Muscle of leg (tissue), 11 donors: Measurements from ENCODE around the gene TBC1D2B. TPM values are rescaled to one million over a fixed set of nuclear protein-coding genes. Genes with fewer than 3 reads are reported as not detected.

Source experiments
- DNase-seq: peaks from one replicate; pipeline ENCODE4 v3.0.0; 2013
- H3K27ac ChIP-seq: one replicate; pipeline ENCODE4 v1.5.1; 2013; ENCODE audit warnings: mild to moderate bottlenecking, low read length, control low read depth
- H3K27me3 ChIP-seq: one replicate; pipeline ENCODE4 v1.6.1; 2013; ENCODE audit warnings: low read length; ENCODE audit not compliant: control insufficient read depth, insufficient read depth
- H3K36me3 ChIP-seq: one replicate; pipeline ENCODE4 v1.6.1; 2013; ENCODE audit warnings: low read length; ENCODE audit not compliant: control insufficient read depth, insufficient read depth
- H3K4me1 ChIP-seq: one replicate; pipeline ENCODE4 v1.6.1; 2013; ENCODE audit warnings: low read length; ENCODE audit not compliant: control insufficient read depth, insufficient read depth
- H3K4me3 ChIP-seq: one replicate; pipeline ENCODE4 v1.5.1; 2013; ENCODE audit warnings: low read length, control low read depth
- H3K9me3 ChIP-seq: replicated peaks from 2 replicates; pipeline ENCODE4 v1.6.1; 2013; ENCODE audit warnings: low read depth, low read length; ENCODE audit not compliant: control insufficient read depth
- WGBS: methylation state at CpG from one replicate; pipeline ENCODE4 v1.1.5; 2013; ENCODE audit warnings: missing lambda C conversion rate; ENCODE audit not compliant: insufficient coverage; 5-methylcytosine and 5-hydroxymethylcytosine counted together
- polyA plus RNA-seq, 8 donors: library from polyadenylated mRNA; unstranded; fragments of 120-200 nt; gene quantifications; one replicate each; pipeline versions ENCODE4 v1.2.1 to v1.2.3, GENCODE V29; 2013; ENCODE audit warnings: inconsistent platforms in 1 of 8, low replicate concordance in 1 of 8; ENCODE audit not compliant: insufficient read length in 8 of 8, insufficient read depth in 1 of 8
- total RNA-seq: library from RNA; stranded (reverse); fragments of 120-200 nt; gene quantifications from one replicate; pipeline ENCODE4 v1.2.4, GENCODE V29; 2013

TBC1D2B gene
- total and polyA plus RNA-seq, 9 donors: 21.5 to 38.4 (median 29.8) TPM

- Histone ChIP-seq H3K27ac (peak overlapping the region; percentile 85), H3K36me3 (peaks cover 18% of the 10 kb centered on the region), H3K9me3 (no peaks in the 10 kb centered on the region), H3K27me3 (no peaks in the 10 kb centered on the region), H3K4me3 (no peak overlapping the region), H3K4me1 (peaks cover 47% of the 10 kb centered on the region)
- WGBS: 18% methylated on average over 1 of the region's 5 CpGs
- peak; percentile 95 for DNase-seq
These were observed 28.9 kb downstream of the TBC1D2B start for GRCh38 chr15:78048628-78048920.

DNA sequence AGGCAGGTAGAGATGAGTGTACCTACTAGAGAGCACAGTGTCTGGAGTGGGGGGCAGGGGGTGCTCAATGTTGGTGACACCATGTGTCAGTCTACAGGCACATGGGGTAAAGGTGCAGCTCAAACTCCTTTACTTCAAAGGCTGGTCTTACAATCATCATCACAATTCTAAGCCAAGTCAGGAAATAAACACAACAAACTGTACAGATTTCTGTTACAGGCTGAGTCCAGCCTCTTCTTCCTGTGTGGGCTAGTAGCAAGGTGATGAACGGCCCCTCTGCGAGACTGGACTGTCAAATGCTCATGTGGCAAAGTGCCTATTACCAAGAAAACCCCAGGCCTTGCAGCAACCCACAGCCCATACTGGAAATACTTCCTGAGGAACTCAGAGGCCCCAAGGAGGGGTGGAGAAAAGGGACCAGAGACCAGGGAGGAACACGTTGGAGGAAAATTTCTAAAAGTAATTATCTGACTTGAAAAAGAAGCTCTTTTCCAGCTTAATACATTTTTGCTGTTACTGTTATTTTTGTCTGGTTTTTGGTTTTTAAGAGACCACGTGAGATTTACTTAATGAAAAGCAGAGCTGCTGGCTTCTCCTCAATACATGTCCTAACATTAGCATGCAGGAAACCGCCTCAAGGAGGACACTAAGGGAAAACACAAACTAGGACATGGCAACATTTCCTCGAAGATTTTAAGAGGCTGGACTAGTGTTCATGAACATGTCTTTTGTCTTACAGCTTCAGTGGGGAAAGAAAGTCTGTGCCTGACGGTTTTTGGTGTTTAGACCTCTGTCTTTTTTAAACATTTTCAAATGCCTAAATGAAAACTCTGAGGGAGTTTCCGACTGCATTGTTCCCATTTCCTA is 29.5 kb downstream of the TBC1D2B start:
- Histone ChIP-seq H3K27ac (peak overlapping the region; percentile 85), H3K36me3 (peaks cover 18% of the 10 kb centered on the region), H3K4me3 (no peak overlapping the region), H3K4me1 (peaks cover 45% of the 10 kb centered on the region), H3K9me3 (no peaks in the 10 kb centered on the region), H3K27me3 (no peaks in the 10 kb centered on the region)
- DNase-seq: peak; percentile 99
- WGBS: 17% methylated on average over 1 of the region's 8 CpGs

GRCh38 chr15:78046796-78047341 is 30.6 kb downstream of the TBC1D2B start:
- H3K4me1 ChIP-seq: peaks cover 36% of the 10 kb centered on the region

DNA sequence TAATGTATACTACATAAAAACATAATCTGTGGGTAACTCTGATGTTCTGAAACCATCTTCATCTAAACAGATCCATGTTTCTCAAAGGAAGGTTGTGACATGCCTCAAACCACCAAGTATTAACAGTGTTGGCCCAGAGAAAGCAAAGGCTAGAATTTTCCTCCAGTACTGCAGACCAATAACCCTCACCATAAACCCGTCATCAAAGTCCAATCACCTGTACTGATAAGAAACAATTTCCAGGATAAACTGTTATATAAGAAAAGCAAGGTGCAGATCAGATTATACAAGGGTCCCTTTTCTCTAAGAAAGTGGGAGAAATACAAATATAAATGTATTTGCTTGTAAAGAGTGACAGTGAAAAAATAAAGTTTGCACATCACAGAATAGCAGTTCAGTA is 32.3 kb downstream of the TBC1D2B start:
- Histone ChIP-seq H3K36me3 (peaks cover 22% of the 10 kb centered on the region), H3K9me3 (no peaks in the 10 kb centered on the region), H3K27ac (peak overlapping the region; percentile 40), H3K27me3 (no peaks in the 10 kb centered on the region), H3K4me3 (no peak overlapping the region), H3K4me1 (peaks cover 32% of the 10 kb centered on the region)
- WGBS: no CpG with 5 or more reads among the region's 1 CpG
- no peak for DNase-seq

More at GRCh38 chr15:78046796-78047341, 30.6 kb downstream of the TBC1D2B start:
- 77% methylated on average over 2 of the region's 5 CpGs for WGBS
- no peak for DNase-seq
- no peaks in the 10 kb centered on the region for H3K27me3 ChIP-seq
- no peaks in the 10 kb centered on the region for H3K9me3 ChIP-seq
- H3K36me3 ChIP-seq: peaks cover 21% of the 10 kb centered on the region
- H3K27ac ChIP-seq: peak overlapping the region; percentile 85
- H3K4me3 ChIP-seq: no peak overlapping the region

- H3K4me1 ChIP-seq: peaks cover 26% of the 10 kb centered on the region
- DNase-seq: peak; percentile 57
- peaks cover 26% of the 10 kb centered on the region for H3K36me3 ChIP-seq
- H3K27ac ChIP-seq: peak overlapping the region; percentile 15
- 80% methylated on average over 1 of the region's 5 CpGs for whole genome bisulfite sequencing
- H3K9me3 ChIP-seq: no peaks in the 10 kb centered on the region
- no peaks in the 10 kb centered on the region for H3K27me3 ChIP-seq
- H3K4me3 ChIP-seq: no peak overlapping the region
These were observed 32.9 kb downstream of the TBC1D2B start for GRCh38 chr15:78044407-78045155.

DNA sequence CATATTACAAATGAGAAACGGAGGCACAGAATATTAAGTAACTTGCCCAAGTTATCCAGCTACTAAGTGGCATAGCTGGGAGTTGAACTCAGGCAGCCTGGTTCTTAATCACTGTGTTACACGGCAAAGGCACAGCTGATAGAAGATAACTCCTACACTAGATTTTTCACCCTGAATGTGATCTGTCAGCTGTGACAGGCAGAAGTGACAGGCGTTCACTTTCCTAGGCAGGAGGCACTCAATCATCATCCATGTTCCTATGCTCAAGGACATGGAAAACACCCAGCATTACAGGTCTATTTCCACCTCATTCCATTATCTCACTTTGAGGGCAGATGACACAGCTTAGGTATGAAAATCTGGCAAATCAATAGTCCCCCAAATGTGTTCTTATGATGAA is 35.6 kb downstream of the TBC1D2B start:
- peaks cover 32% of the 10 kb centered on the region for H3K36me3 ChIP-seq
- H3K27ac ChIP-seq: no peak overlapping the region
- no peaks in the 10 kb centered on the region for H3K27me3 ChIP-seq
- DNase-seq: no peak
- no peak overlapping the region for H3K4me3 ChIP-seq
- peaks cover 19% of the 10 kb centered on the region for H3K4me1 ChIP-seq
- no peaks in the 10 kb centered on the region for H3K9me3 ChIP-seq
- WGBS: 73% methylated on average over 2 of the region's 3 CpGs

- Histone ChIP-seq H3K4me3 (no peak overlapping the region), H3K36me3 (peaks cover 41% of the 10 kb centered on the region), H3K27ac (no peak overlapping the region), H3K4me1 (peaks cover 24% of the 10 kb centered on the region), H3K9me3 (no peaks in the 10 kb centered on the region), H3K27me3 (no peaks in the 10 kb centered on the region)
- no CpG with 5 or more reads among the region's 1 CpG for WGBS
- DNase-seq: no peak
These were observed 36.8 kb downstream of the TBC1D2B start for GRCh38 chr15:78040653-78041244.

- H3K9me3 ChIP-seq: no peaks in the 10 kb centered on the region
- no peak overlapping the region for H3K27ac ChIP-seq
- H3K4me1 ChIP-seq: peaks cover 43% of the 10 kb centered on the region
- DNase-seq: no peak
- peaks cover 40% of the 10 kb centered on the region for H3K36me3 ChIP-seq
- 91% methylated on average over 4 of the region's 8 CpGs for WGBS
- H3K27me3 ChIP-seq: no peaks in the 10 kb centered on the region
- H3K4me3 ChIP-seq: no peak overlapping the region
These were observed 38.8 kb downstream of the TBC1D2B start for GRCh38 chr15:78038585-78039247.

- no peak for DNase-seq
- 54% methylated on average over 2 of the region's 4 CpGs for WGBS
- no peak overlapping the region for H3K4me3 ChIP-seq
- H3K27ac ChIP-seq: no peak overlapping the region
- peaks cover 43% of the 10 kb centered on the region for H3K4me1 ChIP-seq
- no peaks in the 10 kb centered on the region for H3K27me3 ChIP-seq
- peaks cover 34% of the 10 kb centered on the region for H3K36me3 ChIP-seq
- H3K9me3 ChIP-seq: no peaks in the 10 kb centered on the region
These were observed 39.7 kb downstream of the TBC1D2B start for GRCh38 chr15:78037779-78038305.
